ENCODE measurements around the gene NRL.

The NRL gene

DNA sequence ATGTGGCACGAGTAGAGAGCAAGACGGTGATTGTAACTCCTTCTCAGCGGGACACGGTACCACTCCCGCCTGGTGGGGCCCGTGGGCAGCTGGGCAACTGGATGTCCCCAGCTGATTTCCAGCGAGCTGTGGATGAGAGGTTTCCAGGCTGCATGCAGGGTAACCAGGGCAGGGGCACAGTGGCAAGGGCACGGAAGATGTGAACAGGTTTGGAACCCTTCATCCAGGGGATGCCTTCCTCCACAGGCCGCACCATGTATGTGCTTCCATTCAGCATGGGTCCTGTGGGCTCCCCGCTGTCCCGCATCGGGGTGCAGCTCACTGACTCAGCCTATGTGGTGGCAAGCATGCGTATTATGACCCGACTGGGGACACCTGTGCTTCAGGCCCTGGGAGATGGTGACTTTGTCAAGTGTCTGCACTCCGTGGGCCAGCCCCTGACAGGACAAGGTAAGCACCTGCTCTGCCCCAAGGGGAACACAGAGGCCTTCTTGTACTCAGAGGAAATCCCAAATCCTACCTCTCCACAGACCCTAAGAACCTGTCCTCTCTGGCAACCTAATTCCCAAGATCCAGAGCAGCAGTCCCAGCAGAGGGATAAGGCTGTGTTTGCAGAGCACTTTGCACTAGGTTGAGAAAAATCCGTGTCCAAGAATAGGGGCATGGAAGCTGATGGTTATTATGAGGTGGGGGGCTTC is 16.4 kb downstream of the NRL start:
- TF ChIP-seq, protein P1, sequence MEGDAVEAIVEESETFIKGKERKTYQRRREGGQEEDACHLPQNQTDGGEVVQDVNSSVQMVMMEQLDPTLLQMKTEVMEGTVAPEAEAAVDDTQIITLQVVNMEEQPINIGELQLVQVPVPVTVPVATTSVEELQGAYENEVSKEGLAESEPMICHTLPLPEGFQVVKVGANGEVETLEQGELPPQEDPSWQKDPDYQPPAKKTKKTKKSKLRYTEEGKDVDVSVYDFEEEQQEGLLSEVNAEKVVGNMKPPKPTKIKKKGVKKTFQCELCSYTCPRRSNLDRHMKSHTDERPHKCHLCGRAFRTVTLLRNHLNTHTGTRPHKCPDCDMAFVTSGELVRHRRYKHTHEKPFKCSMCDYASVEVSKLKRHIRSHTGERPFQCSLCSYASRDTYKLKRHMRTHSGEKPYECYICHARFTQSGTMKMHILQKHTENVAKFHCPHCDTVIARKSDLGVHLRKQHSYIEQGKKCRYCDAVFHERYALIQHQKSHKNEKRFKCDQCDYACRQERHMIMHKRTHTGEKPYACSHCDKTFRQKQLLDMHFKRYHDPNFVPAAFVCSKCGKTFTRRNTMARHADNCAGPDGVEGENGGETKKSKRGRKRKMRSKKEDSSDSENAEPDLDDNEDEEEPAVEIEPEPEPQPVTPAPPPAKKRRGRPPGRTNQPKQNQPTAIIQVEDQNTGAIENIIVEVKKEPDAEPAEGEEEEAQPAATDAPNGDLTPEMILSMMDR (IDR thresholded peaks at IDR 0.05; ENCODE audit: insufficient read depth, low read length, poor library complexity, severe bottlenecking): no peak
- no peak overlapping the region for H3K4me3 ChIP-seq (replicated peaks; ENCODE audit: low read depth, low read length)
- H3K27me3 ChIP-seq (replicated peaks; ENCODE audit: control insufficient read depth, insufficient read depth, low read length): no peaks in the 10 kb centered on the region
- no peak for DNase-seq (ENCODE audit: extremely low read depth, insufficient read length)
- H3K36me3 ChIP-seq (ENCODE audit: control insufficient read depth, insufficient read depth, low read length): peaks cover 38% of the 10 kb centered on the region

DNA sequence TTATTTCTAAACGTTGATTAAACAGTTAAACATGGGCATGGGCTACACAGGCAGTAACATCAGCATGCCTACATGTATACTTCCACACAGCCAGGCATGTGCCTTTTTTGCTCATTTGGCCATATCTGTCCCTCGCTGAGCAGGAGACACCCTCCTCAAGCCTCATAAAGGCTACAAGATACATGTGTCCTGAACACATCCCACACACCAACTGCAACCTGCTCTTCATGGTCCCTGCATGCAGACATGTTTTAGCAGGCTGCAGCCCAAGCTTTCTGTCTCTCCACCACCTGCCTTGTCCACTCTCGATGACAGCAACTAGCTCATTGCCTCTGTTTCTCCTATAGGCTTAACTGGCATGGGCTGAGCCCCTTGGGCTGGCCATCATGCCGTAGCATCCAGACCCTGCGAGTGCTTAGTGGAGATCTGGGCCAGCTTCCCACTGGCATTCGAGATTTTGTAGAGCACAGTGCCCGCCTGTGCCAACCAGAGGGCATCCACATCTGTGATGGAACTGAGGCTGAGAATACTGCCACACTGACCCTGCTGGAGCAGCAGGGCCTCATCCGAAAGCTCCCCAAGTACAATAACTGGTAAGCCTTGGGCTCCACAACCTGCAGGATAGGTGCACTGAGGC is 18.1 kb downstream of the NRL start:
- no peak for DNase-seq (ENCODE audit: extremely low read depth, insufficient read length)
- H3K4me3 ChIP-seq (replicated peaks; ENCODE audit: low read depth, low read length): no peak overlapping the region
- no peaks in the 10 kb centered on the region for H3K27me3 ChIP-seq (replicated peaks; ENCODE audit: control insufficient read depth, insufficient read depth, low read length)
- peaks cover 29% of the 10 kb centered on the region for H3K36me3 ChIP-seq (ENCODE audit: control insufficient read depth, insufficient read depth, low read length)
- TF ChIP-seq, protein P1 (IDR thresholded peaks at IDR 0.05; ENCODE audit: insufficient read depth, low read length, poor library complexity, severe bottlenecking): no peak

DNA sequence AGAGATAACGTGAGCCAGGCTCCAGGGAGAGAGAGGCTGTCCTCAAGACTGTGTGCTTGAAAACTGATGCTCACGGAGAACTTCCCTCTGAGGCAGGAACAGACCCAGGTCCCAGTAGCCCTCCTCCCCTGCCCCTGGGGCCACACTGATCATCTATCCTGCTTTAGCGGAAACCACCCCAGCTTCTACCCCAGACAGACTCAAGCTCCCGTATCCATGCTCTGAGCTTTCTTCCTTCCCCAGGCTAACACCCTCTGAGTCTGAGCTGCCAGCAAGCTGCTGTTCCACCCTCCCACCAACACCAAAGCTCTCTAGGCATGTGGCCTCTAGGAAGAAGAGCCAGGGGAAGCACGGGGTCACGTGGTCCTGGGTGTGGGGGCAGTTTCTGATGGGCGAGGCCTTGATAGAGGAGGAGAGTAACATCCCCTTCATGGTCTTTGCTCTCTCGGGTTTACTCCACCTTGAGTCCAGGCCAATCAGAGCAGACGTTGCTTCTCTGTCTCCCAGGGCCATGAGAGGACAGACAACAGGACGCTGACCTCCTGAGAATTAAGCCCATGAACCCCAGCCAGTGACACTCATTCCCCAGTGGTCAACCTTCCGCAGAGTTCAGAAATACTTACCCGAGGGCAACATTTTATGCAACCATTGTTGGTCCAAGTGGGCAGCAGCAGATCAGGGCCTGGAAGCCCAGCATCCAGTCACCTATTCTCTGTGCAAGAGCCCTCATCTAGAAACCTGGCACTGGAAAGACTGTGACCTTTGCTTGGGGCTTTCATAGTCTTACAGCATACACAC is 19.3 kb downstream of the NRL start:
- H3K27me3 ChIP-seq (replicated peaks; ENCODE audit: control insufficient read depth, insufficient read depth, low read length): no peaks in the 10 kb centered on the region
- peaks cover 27% of the 10 kb centered on the region for H3K36me3 ChIP-seq (ENCODE audit: control insufficient read depth, insufficient read depth, low read length)
- TF ChIP-seq, protein P1 (IDR thresholded peaks at IDR 0.05; ENCODE audit: insufficient read depth, low read length, poor library complexity, severe bottlenecking): no peak
- DNase-seq (ENCODE audit: extremely low read depth, insufficient read length): peak; percentile 84
- peak overlapping the region; percentile 72 for H3K4me3 ChIP-seq (replicated peaks; ENCODE audit: low read depth, low read length)

DNA sequence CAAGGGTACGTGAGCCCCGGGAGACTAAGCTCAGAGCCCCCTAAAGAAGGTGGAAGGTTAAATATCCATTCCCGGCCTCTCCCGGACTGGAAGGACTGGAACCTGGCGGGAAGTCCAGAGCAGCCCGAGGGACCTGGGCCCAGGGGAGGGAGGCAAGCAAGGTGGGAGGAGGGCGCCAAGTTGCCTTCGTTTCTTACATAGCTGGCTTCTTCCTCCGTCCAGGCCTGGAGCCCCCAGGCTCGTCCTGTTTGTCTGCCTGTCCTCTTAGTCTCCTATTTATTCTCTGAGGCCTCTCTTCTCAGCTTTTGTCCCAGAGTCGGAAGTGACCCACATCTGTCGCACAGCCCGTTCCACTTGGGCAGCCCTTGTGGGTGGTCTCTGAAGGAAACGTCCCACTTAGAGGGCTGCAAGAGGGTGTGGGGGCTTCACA is 19.9 kb downstream of the NRL start:
- H3K36me3 ChIP-seq (ENCODE audit: control insufficient read depth, insufficient read depth, low read length): peaks cover 22% of the 10 kb centered on the region
- H3K4me3 ChIP-seq (replicated peaks; ENCODE audit: low read depth, low read length): peak overlapping the region; percentile 72
- TF ChIP-seq, protein P1 (IDR thresholded peaks at IDR 0.05; ENCODE audit: insufficient read depth, low read length, poor library complexity, severe bottlenecking): no peak
- H3K27me3 ChIP-seq (replicated peaks; ENCODE audit: control insufficient read depth, insufficient read depth, low read length): no peaks in the 10 kb centered on the region
- DNase-seq (ENCODE audit: extremely low read depth, insufficient read length): no peak

DNA sequence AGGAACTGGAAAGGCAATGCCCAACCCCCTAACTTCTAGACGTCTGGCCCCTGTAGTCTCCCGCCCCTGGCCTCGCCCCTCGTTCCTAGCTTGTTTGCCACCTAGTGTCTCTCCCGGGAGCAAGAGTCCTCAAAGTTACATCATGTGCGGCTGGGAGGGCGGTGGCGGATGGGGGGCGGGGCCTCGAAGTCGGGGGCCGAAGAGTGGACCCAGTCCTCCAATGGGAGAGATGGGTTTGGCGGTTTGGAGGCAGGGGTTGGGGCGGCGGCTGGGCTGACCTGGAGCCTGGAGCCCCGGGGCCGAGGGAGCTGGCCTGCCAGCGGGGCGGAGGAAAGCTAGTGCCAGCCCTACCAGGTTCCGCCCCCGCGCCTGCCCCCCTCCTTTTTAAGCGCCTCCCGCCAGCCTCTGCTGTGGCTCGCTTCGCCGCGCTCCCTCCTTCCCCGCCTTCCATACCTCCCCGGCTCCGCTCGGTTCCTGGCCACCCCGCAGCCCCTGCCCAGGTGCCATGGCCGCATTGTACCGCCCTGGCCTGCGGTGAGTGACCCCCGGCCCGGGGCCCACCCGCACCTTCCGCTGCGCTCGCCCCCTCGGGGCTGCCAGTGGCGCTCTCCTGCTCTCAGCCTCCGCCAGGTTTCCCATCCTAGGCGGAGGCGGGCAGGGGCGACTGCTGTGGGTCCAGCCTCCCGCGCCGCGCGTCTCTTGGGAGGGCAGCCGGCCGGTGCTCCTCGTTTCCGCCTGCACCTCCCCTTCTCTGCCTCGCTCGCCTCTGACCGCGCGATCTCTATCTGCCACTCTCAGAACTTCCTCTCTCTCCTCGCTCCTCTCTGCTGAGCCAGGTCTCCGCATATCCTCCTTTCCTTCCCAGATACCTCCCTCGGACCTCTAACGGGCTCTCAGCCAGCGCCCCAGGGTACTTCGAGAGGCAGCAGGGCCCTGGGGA is 20.6 kb downstream of the NRL start, which contains the start of gene PCK2:
TSS of gene PCK2 (plus strand) at position 411 of the 940 bp plus-strand sequence. CDS start at position 506, 95 bp downstream.
- H3K27me3 ChIP-seq (replicated peaks; ENCODE audit: control insufficient read depth, insufficient read depth, low read length): no peaks in the 10 kb centered on the region
- TF ChIP-seq, protein P1 (IDR thresholded peaks at IDR 0.05; ENCODE audit: insufficient read depth, low read length, poor library complexity, severe bottlenecking): no peak
- H3K4me3 ChIP-seq (replicated peaks; ENCODE audit: low read depth, low read length): peak within 1 kb of the TSS; percentile 72
- peaks cover 16% of the 10 kb centered on the region for H3K36me3 ChIP-seq (ENCODE audit: control insufficient read depth, insufficient read depth, low read length)
- DNase-seq (ENCODE audit: extremely low read depth, insufficient read length): peak; percentile 89

Data from GM06990 (cell line).